Measurements from ENCODE around the gene BDKRB2.

The BDKRB2 gene

GRCh38 chr14:96194657-96195431, 9.8 kb upstream of the BDKRB2 start:
- no peak overlapping the region for H3K4me3 ChIP-seq
- no peak overlapping the region for H3K27ac ChIP-seq

- Histone ChIP-seq H3K27ac (no peak overlapping the region), H3K4me3 (no peak overlapping the region)
These were observed 9.1 kb upstream of the BDKRB2 start for GRCh38 chr14:96195441-96196081.

GRCh38 chr14:96197163-96197852, 7.3 kb upstream of the BDKRB2 start:
- no peak overlapping the region for H3K4me3 ChIP-seq
- H3K27ac ChIP-seq: peak overlapping the region in 2 of 21 experiments; percentile 22 to 49

DNA sequence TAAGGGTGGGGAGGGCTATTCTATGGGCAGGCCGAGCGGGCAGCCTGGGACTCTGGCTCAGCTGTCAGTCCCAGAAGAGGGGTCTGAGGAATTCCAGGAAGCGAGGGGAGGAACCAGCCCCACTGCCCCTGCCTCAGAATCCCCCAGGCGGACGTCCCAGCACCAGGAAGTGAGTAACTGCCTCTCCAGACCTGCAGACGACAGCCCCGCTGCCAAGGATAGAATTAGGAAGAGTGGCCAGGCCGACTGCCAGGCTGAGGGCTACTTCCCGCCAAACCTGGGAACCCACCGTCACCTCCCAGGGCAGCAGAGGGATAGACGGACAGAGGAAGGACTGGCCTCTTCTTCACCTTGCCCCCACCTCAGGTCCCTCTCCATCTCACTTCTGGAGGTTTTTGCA, 6.7 kb upstream of the BDKRB2 start:
- Histone ChIP-seq H3K27ac (peak overlapping the region in 5 of 21 experiments; percentile 7 to 49 (median 22)), H3K4me3 (no peak overlapping the region)

- H3K4me3 ChIP-seq: no peak overlapping the region
- peak overlapping the region in 6 of 21 experiments; percentile 7 to 49 (median 18) for H3K27ac ChIP-seq
These were observed 6.1 kb upstream of the BDKRB2 start for GRCh38 chr14:96198430-96199130.

- Histone ChIP-seq H3K4me3 (no peak overlapping the region), H3K27ac (no peak overlapping the region)
These were observed 3.5 kb upstream of the BDKRB2 start for GRCh38 chr14:96201157-96201556.

DNA sequence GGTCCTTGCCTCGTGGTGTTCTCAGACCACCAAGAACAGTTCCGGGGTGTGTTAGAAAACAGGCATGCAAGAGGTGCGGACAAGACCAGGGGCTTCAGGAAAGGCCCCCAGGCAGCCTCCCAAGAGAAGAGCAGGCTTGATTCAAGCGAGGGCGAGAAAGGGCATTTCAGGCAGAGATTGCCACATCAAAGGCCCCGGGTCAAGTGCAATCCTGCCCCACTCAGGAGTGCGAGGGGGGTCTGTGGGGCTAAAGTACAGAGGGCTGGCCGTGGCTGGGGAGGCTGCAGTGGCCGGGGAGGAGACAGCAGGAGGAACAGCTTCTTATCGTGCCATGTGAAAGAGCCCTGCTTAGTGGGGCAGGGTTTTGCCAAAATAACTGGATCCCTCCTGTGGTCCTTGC, 2.7 kb upstream of the BDKRB2 start:
- Histone ChIP-seq H3K4me3 (no peak overlapping the region), H3K27ac (no peak overlapping the region)

- Histone ChIP-seq H3K27ac (no peak overlapping the region), H3K4me3 (no peak overlapping the region)
These were observed 2.1 kb upstream of the BDKRB2 start for GRCh38 chr14:96202441-96203094.

- Histone ChIP-seq H3K4me3 (no peak overlapping the region), H3K27ac (no peak overlapping the region)
These were observed 1.5 kb upstream of the BDKRB2 start for GRCh38 chr14:96203116-96203515.

DNA sequence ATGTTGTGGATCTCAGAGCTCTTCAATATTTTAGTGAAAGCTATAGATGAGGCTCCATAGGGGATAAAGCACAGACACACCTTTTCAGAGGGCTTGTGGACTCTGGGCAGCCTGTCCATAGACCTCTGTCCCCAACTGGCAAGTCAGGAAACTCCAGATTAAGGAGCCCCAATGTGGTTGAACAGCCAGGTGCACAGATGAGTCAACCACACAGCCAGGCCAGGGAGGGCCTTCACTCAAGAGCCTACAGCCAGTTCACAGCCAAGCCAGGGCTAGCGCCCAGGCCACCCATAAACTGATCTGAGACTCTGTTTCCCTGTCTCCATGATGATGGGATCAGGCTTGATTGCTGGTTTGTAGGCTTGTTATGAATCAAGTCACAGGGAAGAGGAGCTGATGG, 1.0 kb upstream of the BDKRB2 start:
- Histone ChIP-seq H3K27ac (peak overlapping the region in 8 of 21 experiments; percentile 72 to 90 (median 82)), H3K4me3 (no peak overlapping the region)

DNA sequence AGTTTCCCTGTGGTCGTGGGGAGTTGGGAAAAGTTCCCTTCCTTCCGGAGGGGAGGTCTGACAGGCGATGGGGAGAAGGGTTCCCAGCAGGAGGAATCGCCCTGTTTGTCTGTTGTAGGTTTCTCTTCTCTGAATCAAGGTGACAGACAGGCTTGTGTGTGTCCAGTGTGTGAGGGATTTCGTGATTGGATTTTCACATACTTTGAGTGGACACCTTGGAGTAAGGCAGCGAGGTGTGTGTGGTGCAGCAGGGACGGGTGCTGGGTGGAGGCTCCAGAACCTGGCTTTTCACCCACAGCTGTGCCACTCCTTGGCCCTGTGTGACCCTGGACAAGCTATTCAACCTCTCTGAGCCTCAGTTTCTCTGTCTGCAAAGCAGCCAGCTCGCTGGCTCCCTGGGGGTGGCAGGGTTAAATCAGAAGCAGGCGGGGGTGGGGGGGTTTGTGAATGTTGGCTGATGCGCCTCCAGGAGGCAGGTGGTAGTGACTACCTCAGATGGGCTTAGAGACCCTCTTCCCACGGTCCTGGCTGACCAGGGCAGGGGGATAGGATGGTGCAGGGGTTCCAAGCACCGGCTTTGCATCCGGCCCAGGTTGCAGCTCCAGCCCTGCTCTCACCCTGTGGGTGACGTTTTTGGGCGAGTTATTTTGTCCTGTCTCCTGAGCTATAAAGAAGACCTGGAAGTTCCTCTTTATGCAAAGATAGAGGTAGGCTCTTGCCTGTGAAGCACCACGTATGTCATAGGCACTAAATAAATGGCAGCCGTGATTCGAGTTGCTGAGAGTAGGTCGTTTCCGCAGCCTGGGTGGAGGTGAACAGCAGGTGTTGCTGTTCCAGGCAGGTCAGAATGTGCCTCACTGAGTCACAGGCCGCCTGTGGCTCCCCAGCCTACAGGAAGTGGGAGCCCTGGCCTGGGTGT, 679 bp downstream of the BDKRB2 start:
- Histone ChIP-seq H3K27ac (peak overlapping the region in 19 of 21 experiments; percentile 18 to 90 (median 77)), H3K4me3 (peak overlapping the region; percentile 33 to 49 (median 46))

GRCh38 chr14:96205978-96206360, 1.3 kb downstream of the BDKRB2 start:
- peak overlapping the region in 5 of 7 experiments; percentile 36 to 49 (median 46) for H3K4me3 ChIP-seq
- H3K27ac ChIP-seq: peak overlapping the region in 17 of 21 experiments; percentile 35 to 90 (median 77)

DNA sequence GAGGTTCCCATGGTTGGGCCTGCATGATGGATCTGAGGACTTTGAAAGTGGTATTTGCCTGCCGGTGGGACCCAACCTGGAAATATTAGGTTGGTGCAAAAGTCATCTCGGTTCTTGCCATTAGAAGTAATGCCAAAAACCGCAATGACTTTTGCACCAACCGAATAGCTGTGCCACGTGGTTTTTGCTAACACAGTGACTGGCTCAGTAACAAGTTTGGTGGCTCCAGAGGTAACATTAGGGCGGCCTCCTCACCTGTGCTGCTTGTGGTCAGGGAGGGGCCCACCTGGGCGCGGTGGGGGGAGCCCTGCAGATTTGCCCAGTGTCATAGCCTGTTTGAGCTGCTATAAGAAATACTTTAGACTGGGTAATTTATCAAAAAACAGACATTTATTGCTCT, 1.8 kb downstream of the BDKRB2 start:
- Histone ChIP-seq H3K4me3 (peak overlapping the region in 5 of 7 experiments; percentile 36 to 49 (median 46)), H3K27ac (peak overlapping the region in 13 of 21 experiments; percentile 35 to 90 (median 76))

GRCh38 chr14:96207686-96208085, 3.0 kb downstream of the BDKRB2 start:
- no peak overlapping the region for H3K27ac ChIP-seq
- H3K4me3 ChIP-seq: no peak overlapping the region

- H3K4me3 ChIP-seq: no peak overlapping the region
- no peak overlapping the region for H3K27ac ChIP-seq
These were observed 4.1 kb downstream of the BDKRB2 start for GRCh38 chr14:96208739-96209138.

GRCh38 chr14:96212140-96212539, 7.5 kb downstream of the BDKRB2 start:
- Histone ChIP-seq H3K4me3 (no peak overlapping the region), H3K27ac (no peak overlapping the region)

DNA sequence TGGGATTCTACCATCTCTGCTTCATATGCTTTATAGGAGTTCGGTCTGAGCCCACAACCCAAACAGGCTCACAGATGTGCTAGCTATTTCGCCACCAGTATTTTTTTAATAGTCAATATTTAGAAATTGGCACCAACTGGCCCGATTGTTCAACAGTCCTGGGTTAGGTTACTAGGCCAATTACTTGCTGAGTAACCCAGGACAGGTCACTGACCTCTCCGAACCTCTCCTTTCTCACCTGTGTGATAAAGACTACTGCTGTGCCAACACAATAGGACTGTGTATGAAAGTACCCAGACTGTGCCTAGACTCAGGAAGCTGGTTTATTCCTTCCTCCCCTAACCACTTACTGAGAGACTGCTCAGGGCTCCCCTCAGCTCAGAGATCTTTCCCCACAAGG, 8.3 kb downstream of the BDKRB2 start:
- Histone ChIP-seq H3K4me3 (no peak overlapping the region), H3K27ac (no peak overlapping the region)

DNA sequence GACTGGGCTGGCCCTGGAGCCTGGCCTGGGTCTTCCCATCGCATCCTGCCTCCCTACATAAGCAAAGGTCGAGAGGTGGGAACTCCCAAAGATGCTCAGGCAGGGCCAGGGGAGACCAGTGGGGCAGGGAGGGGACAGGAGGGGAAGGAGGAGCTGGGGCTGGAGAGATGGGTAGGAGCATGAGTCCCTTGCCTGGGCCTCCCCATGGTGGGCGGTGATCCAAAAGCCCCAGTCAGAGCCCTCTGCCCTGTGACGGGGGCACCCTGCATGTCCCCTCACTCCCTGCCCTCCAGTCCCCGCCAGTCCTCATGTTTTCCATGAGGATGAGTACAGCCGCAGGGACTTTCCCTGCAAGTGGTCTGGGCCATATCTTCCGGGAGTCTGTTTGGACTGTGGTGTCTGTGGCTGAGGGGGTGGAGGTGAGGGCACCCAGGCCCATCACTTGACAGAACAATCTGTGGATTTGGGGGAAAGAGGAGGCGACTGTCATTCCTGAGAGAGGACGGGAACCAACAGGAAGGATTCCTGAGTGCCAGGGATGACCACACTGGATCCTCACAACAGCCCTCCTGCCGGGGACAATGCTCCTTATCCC, 9.3 kb downstream of the BDKRB2 start:
- Histone ChIP-seq H3K27ac (no peak overlapping the region), H3K4me3 (no peak overlapping the region)

Measured in skin epidermis (tissue), 12 donors.